Measurements from ENCODE around the gene VWA5B1.

Gene VWA5B1

DNA sequence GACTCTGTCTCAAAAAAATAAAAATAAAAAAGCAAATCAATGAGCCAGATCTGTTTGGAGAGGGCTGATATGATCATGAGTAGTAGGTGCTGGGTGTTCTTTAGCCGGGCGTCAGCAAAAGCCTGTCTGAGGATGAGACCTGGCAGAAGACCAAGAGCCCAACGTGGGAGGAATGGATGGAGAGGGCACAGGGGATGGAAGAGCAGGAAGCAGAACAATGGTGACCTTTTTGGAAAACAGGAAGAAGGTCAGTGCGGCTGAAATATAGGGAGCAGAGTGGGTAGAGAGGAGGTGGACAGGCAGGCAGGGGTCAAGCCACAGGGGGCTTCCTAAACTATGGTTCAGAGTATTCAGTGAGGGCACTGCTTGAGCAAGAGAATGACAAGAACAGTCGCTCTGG lies 30.9 kb downstream of the VWA5B1 start:
- Histone ChIP-seq H3K4me2 (peak overlapping the region; percentile 55), H3K27me3 (0 out of 2 replicates have a peak, but pooled peaks cover 2% of the 10 kb centered on the region), H3K4me3 (no peak overlapping the region), H3K27ac (no peak overlapping the region), H4K20me1 (no peaks in the 10 kb centered on the region), H3K9me3 (no peaks in the 10 kb centered on the region), H3K9ac (no peak overlapping the region), H3K36me3 (no peaks in the 10 kb centered on the region), H3K4me1 (peaks cover 15% of the 10 kb centered on the region)
- no peak for TF ChIP-seq Cebpa-rat (IDR thresholded peaks at IDR 0.05)

DNA sequence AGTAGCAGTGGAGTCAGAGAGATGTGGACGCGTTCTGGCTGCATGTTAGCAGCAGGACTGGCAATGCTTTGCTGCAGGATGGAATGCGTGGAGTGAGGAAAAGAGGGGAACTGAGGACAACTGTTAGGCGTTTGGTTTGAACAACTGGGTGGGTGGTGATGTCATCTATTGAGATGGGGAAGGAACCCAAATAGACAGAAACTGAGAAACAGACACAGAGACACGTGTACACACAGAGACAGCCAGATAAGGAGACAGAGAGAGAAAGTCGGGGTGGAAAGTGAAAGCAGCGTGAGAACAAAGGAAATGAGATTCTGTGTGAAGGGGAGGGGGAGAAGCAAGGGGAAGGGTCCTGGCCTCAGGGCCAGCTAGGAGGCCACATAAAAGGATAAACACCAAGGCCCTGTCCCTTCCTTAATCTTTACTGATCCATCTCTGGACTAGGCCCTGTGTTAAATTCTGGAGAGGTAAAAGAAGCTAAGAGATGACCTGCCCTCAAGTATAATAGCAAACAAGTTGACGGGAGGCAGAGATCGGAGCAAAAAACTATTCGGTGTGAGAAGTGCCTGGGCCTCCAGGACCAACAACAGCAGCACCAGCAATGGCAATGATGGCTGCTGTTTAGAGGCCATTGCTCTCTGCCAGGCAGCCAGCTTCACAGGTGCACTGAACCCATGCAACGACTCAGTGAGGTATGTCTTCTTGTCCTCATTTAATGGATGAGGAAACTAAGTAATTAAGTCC lies 31.6 kb downstream of the VWA5B1 start:
- peak overlapping the region; percentile 55 for H3K4me2 ChIP-seq
- no peak for TF ChIP-seq Cebpa-rat (IDR thresholded peaks at IDR 0.05)
- no peaks in the 10 kb centered on the region for H4K20me1 ChIP-seq
- no peak overlapping the region for H3K27ac ChIP-seq
- no peak overlapping the region for H3K4me3 ChIP-seq
- no peak overlapping the region for H3K9ac ChIP-seq
- H3K4me1 ChIP-seq, result peaks cover 15% of the 10 kb centered on the region
- H3K9me3 ChIP-seq, result no peaks in the 10 kb centered on the region
- no peaks in the 10 kb centered on the region for H3K36me3 ChIP-seq
- 0 out of 2 replicates have a peak, but pooled peaks cover 2% of the 10 kb centered on the region for H3K27me3 ChIP-seq

DNA sequence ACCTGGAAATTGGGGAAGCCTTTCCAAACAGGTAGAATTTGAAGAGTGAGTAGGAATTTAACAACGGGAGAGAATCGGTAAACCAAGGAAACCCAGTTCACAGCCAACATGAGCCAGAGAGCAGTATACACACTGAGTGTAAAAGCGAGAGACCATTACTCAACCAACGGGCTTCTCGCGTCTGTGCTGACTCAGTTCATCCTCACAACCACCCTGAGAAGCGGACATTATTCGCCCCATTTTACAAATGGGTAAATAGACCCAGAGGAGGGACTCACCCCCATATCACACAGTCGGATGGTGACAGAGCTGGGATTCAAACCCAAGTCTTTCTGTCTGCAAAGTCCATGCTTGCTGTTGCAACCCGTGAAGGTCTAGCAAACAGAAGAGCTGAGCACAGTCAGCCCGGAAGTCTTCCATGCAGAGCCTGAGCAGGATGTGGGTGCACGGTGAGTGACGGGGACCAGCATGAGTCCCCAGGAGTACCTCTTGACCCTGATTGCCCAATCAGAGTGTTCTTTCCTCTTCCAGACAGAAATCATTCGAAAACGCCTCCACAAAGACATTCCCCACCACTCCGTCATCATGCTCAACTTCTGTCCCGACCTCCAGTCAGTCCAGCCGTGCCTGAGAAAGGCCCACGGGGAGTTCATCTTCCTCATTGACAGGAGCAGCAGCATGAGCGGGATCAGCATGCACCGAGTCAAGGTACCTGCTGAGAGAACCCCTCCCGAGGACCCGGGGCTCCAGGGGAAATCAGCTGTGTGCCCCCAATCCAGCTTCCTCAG lies 32.3 kb downstream of the VWA5B1 start:
- Histone ChIP-seq H3K27ac (no peak overlapping the region), H3K27me3 (0 out of 2 replicates have a peak, but pooled peaks cover 2% of the 10 kb centered on the region), H3K4me3 (no peak overlapping the region), H3K36me3 (no peaks in the 10 kb centered on the region), H3K4me2 (no peak overlapping the region), H3K9ac (no peak overlapping the region), H3K4me1 (peaks cover 15% of the 10 kb centered on the region), H3K9me3 (no peaks in the 10 kb centered on the region), H4K20me1 (no peaks in the 10 kb centered on the region)
- no peak for TF ChIP-seq Cebpa-rat (IDR thresholded peaks at IDR 0.05)

DNA sequence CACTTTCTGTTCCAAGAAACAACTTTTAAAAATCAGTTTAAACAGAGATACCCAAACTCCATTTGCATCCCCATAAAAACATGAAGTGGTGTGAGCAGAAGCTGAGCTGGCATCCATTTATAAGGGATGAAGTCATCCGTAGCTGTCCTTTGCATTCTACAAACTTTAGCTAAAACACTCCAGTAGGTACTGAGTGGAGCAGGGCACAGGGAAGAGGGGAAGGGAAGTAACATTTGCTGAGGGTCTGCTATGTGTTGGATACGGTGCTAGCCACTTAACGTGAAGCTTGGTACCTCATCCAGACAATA lies 32.9 kb downstream of the VWA5B1 start:
- Histone ChIP-seq H3K9ac (no peak overlapping the region), H3K27ac (no peak overlapping the region), H3K4me2 (no peak overlapping the region), H3K9me3 (no peaks in the 10 kb centered on the region), H3K27me3 (0 out of 2 replicates have a peak, but pooled peaks cover 2% of the 10 kb centered on the region), H3K36me3 (no peaks in the 10 kb centered on the region), H3K4me1 (peaks cover 15% of the 10 kb centered on the region), H3K4me3 (no peak overlapping the region), H4K20me1 (no peaks in the 10 kb centered on the region)
- TF ChIP-seq Cebpa-rat (IDR thresholded peaks at IDR 0.05), result no peak

DNA sequence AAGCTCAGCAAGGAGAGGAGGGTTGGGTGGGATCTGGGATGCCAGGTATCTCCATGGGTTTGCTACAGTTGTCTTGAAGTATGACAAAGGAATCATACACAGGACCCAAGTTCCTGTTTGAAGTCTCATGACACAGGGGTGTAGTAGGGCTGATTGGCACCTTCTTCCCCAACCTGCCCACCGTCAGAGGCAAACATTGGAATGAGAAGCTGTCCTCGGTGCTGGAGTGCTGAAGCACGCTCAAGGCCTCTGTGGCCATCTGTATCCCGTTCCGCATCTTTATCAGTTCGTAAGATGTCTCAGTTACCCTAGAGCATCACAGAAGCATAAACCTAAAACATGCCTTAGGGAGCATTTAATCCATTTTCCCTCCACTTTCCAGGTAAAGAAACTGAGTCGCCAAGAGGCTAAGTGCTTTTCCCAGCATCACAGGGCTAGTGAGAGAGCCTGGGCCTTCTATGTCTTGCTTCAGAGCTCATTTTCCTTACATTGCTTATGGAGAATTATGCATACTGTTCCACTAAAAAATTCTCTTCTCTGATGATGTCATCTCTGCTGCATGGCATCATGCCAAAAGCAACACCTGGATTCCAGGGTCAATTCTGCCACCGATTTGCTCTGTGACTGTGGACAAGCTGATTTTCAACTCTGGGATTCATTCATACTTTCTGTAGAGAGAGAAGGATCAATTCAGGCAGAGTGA lies 34.2 kb downstream of the VWA5B1 start:
- Histone ChIP-seq H4K20me1 (no peaks in the 10 kb centered on the region), H3K4me3 (no peak overlapping the region), H3K4me1 (peaks cover 15% of the 10 kb centered on the region), H3K4me2 (no peak overlapping the region), H3K9me3 (no peaks in the 10 kb centered on the region), H3K27ac (no peak overlapping the region), H3K27me3 (0 out of 2 replicates have a peak, but pooled peaks cover 2% of the 10 kb centered on the region), H3K9ac (no peak overlapping the region), H3K36me3 (no peaks in the 10 kb centered on the region)
- no peak for TF ChIP-seq Cebpa-rat (IDR thresholded peaks at IDR 0.05)

DNA sequence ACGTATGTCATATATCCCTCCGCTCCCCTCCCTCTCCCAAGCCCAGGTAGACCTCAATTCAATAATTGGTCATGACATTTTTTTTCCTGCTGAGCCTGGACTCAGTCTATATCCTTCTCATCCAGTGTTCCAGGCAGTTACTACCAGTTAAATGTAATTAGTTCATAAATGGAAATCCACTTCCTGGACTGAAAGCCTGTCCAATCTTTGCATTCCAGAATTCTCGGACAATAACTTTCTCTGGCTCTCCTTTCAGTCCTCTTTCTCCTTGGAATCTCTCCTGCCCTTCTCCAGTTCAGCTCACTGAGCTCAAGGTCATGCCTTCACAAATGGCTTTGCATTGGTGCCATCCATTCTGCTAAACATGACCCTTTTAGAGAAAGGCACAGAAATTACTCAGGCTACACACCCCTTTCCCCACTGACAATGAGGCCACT lies 34.8 kb downstream of the VWA5B1 start:
- no peaks in the 10 kb centered on the region for H3K36me3 ChIP-seq
- no peak overlapping the region for H3K27ac ChIP-seq
- H3K9me3 ChIP-seq, result no peaks in the 10 kb centered on the region
- H3K27me3 ChIP-seq, result 0 out of 2 replicates have a peak, but pooled peaks cover 2% of the 10 kb centered on the region
- H4K20me1 ChIP-seq, result no peaks in the 10 kb centered on the region
- H3K4me1 ChIP-seq, result peaks cover 15% of the 10 kb centered on the region
- H3K4me3 ChIP-seq, result no peak overlapping the region
- H3K9ac ChIP-seq, result no peak overlapping the region
- TF ChIP-seq Cebpa-rat (IDR thresholded peaks at IDR 0.05), result no peak
- no peak overlapping the region for H3K4me2 ChIP-seq

DNA sequence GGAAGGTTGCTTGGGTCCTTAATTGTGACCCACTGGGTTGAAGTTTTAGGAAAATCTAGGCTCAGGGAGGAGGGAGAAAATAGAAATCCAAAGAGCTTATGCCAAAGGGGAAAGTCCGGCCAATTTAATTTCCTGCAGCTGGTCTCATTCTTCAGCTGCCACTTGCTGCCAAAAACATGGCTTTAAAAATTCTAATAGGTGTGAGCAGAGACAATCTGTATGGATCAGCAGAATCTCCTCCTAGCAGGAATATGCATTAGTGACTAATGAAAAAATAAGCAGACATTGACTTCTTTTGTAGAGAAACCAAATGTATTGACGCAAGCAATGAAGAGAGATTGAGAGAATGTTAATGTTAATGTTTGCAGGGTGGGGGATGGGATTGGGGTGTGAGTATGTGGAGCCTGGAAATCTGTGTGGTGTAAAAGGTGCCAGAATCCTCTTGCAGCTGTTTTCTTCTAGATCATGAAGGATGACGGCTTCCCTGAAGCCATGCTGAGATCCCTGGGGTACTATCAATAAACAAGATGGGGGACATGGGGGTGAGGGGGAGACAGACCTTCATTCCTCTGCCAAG lies 35.3 kb downstream of the VWA5B1 start:
- H3K4me1 ChIP-seq, result peaks cover 15% of the 10 kb centered on the region
- no peak overlapping the region for H3K27ac ChIP-seq
- H3K4me2 ChIP-seq, result no peak overlapping the region
- H4K20me1 ChIP-seq, result no peaks in the 10 kb centered on the region
- H3K27me3 ChIP-seq, result 0 out of 2 replicates have a peak, but pooled peaks cover 2% of the 10 kb centered on the region
- no peaks in the 10 kb centered on the region for H3K36me3 ChIP-seq
- H3K9me3 ChIP-seq, result no peaks in the 10 kb centered on the region
- TF ChIP-seq Cebpa-rat (IDR thresholded peaks at IDR 0.05), result no peak
- no peak overlapping the region for H3K4me3 ChIP-seq
- H3K9ac ChIP-seq, result no peak overlapping the region

DNA sequence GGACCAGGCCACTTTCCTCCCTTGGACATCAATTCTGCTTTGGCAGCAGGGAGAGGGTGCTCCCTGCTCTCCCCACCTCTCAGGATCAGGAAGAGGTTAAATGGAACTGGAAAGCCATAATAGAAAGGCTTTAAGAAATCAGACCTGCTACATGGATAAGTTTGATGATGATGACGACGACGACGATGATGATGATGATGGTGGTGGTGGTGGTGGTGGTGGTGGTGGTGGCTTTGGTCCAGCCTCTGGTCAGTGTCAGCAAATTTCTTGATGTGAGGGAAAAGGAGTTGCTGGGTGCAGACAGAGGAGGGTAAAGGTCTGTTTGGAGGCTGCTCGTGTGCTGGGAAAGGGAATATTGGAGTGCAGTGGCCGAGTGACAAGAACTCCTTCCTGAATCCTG lies 36.8 kb downstream of the VWA5B1 start:
- no peaks in the 10 kb centered on the region for H3K36me3 ChIP-seq
- H3K4me3 ChIP-seq, result no peak overlapping the region
- no peak overlapping the region for H3K9ac ChIP-seq
- peaks cover 9% of the 10 kb centered on the region for H3K4me1 ChIP-seq
- no peak overlapping the region for H3K4me2 ChIP-seq
- TF ChIP-seq Cebpa-rat (IDR thresholded peaks at IDR 0.05), result no peak
- H4K20me1 ChIP-seq, result no peaks in the 10 kb centered on the region
- H3K9me3 ChIP-seq, result no peaks in the 10 kb centered on the region
- no peaks in the 10 kb centered on the region for H3K27me3 ChIP-seq
- H3K27ac ChIP-seq, result no peak overlapping the region

DNA sequence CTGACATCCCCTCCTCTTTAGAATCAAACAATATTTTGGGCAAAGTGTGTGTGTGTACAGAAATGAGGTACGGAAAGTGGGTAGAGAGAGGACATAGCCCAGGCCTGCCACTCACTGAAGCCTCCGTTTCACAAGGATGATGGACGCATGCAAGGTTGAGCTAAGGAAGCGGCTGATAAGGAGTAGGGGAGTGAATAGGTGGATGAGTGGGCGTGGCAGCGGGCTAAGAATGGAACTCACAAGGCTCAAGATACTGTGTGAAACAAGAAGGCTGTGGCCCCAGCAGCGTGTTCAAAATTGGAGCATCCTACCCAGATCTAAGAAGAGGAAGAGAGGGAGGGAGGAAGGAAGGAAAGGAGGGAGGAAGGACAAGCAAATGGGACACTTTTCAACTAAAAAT lies 37.5 kb downstream of the VWA5B1 start:
- TF ChIP-seq Cebpa-rat (IDR thresholded peaks at IDR 0.05), result no peak
- no peaks in the 10 kb centered on the region for H3K27me3 ChIP-seq

More for the DNA sequence above, 37.5 kb downstream of the VWA5B1 start:
- Histone ChIP-seq H3K4me1 (peaks cover 10% of the 10 kb centered on the region), H3K36me3 (no peaks in the 10 kb centered on the region), H3K27ac (no peak overlapping the region), H3K9me3 (no peaks in the 10 kb centered on the region), H3K4me3 (no peak overlapping the region), H4K20me1 (no peaks in the 10 kb centered on the region), H3K9ac (no peak overlapping the region), H3K4me2 (no peak overlapping the region)

Data from BLaER1 (cell line).